RWPE2 (cell line): ENCODE measurements around the gene FOXA2.
"Not testable (repeated sequence)": the region's sequence is repeated elsewhere in the genome, so short reads cannot be mapped to it uniquely, and the experiment has no call there.

ENCODE experiments used
- ATAC-seq: fragments of 200-7000 bp; cut with Tn5 transposase; 3 replicates; pipeline ENCODE4 v1.9.1; 2021; ENCODE audit warnings: low read depth
- DNase-seq: peaks from one replicate; pipeline ENCODE4 v3.0.0-alpha.2; 2020; ENCODE audit warnings: low spot score
- H3K27ac ChIP-seq: fragments of 450-650 bp; 2 replicates; pipeline ENCODE4 v1.5.1; 2017; ENCODE audit warnings: mild to moderate bottlenecking; ENCODE audit not compliant: poor library complexity, severe bottlenecking
- H3K27me3 ChIP-seq: fragments of 250-450 bp; sonication (Bioruptor Pico); 2 replicates; pipeline ENCODE4 v1.5.1; 2021; ENCODE audit warnings: mild to moderate bottlenecking, moderate library complexity; ENCODE audit not compliant: insufficient read depth, poor library complexity, severe bottlenecking
- H3K36me3 ChIP-seq: fragments of 250-450 bp; sonication (Bioruptor Pico); 2 replicates; pipeline ENCODE4 v1.5.1; 2020; ENCODE audit warnings: low read depth, mild to moderate bottlenecking, moderate library complexity
- H3K4me1 ChIP-seq: fragments of 250-450 bp; sonication (Bioruptor Pico); 2 replicates; pipeline ENCODE4 v1.5.1; 2021; ENCODE audit warnings: mild to moderate bottlenecking, moderate library complexity; ENCODE audit not compliant: insufficient read depth, poor library complexity, severe bottlenecking
- H3K4me3 ChIP-seq: fragments of 250-450 bp; sonication (Bioruptor Pico); 2 replicates; pipeline ENCODE4 v1.5.1; 2021; ENCODE audit warnings: mild to moderate bottlenecking, moderate library complexity; ENCODE audit not compliant: severe bottlenecking
- H3K9me3 ChIP-seq: fragments of 250-450 bp; sonication (Bioruptor Pico); 2 replicates; pipeline ENCODE4 v1.5.1; 2021; ENCODE audit warnings: mild to moderate bottlenecking, moderate library complexity; ENCODE audit not compliant: severe bottlenecking
- TF ChIP-seq, protein P1 (sequence below): fragments of 450-650 bp; IDR thresholded peaks from one replicate; pipeline ENCODE4 v1.5.1; 2017; ENCODE audit warnings: mild to moderate bottlenecking, moderate library complexity; ENCODE audit not compliant: poor library complexity, severe bottlenecking

FOXA2 gene

DNA sequence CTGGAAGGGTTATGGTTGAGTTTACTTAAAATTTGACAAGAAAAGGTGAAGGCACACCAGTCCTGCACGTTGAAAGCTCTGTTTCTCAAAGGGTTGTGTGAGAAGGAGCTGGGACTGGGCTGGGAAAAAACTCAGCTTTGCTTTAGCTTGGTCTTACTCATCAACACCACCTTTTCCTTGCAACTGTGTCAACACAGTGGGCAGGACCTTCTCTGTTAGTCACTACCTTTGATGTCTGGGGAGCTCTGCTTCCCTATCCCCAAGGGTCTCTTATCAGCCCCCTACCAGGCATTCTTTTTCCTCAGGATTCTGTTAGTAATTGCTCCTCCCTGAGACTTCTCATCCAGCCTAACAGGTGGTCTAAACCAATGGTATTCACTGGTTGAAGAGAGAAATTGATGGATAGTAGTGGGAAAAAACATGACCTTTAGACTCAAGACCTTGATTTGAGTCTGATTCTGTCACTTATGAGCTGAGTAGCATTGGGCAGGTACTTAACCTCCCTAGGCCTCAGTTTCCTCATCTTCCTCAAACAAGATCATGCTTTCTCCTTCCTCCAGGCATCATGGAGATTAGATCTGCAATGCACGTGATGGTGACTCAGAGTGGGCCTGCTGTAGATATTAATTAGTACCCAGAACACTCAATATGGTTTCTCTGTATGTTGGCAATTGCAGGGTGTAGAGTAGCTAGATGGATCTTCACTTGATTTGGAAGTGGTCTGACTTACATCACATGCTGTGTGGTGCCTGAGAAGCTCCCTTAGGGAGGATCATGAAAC is 17.2 kb upstream of the FOXA2 start:
- Histone ChIP-seq H3K4me3 (no peak overlapping the region), H3K27ac (no peak overlapping the region), H3K27me3 (no peaks in the 10 kb centered on the region), H3K4me1 (no peaks in the 10 kb centered on the region), H3K9me3 (no peaks in the 10 kb centered on the region), H3K36me3 (no peaks in the 10 kb centered on the region)
- ATAC-seq (peak; percentile 70), DNase-seq (no peak)
- TF ChIP-seq, protein P1, sequence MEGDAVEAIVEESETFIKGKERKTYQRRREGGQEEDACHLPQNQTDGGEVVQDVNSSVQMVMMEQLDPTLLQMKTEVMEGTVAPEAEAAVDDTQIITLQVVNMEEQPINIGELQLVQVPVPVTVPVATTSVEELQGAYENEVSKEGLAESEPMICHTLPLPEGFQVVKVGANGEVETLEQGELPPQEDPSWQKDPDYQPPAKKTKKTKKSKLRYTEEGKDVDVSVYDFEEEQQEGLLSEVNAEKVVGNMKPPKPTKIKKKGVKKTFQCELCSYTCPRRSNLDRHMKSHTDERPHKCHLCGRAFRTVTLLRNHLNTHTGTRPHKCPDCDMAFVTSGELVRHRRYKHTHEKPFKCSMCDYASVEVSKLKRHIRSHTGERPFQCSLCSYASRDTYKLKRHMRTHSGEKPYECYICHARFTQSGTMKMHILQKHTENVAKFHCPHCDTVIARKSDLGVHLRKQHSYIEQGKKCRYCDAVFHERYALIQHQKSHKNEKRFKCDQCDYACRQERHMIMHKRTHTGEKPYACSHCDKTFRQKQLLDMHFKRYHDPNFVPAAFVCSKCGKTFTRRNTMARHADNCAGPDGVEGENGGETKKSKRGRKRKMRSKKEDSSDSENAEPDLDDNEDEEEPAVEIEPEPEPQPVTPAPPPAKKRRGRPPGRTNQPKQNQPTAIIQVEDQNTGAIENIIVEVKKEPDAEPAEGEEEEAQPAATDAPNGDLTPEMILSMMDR: no peak

DNA sequence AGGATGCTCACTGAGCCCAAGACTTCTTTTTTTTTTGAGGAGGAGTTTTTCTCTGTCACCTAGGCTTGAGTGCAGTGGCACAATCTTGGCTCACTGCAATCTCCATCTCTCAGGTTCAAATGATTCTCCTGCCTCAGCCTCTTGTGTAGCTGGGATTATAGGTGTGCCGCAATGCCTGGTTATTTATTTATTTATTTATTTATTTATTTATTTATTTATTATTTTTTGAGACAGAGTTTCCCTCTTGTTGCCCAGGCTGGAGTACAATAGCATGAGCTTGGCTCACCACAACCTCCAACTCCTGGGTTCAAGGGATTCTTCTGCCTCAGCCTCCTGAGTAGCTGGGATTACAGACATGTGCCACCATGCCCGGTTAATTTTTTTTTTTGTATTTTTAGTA is 14.9 kb upstream of the FOXA2 start:
- not testable (repeated sequence) for H3K4me1 ChIP-seq, H3K27ac ChIP-seq, H3K4me3 ChIP-seq, H3K27me3 ChIP-seq, H3K9me3 ChIP-seq, ATAC-seq, H3K36me3 ChIP-seq, DNase-seq

DNA sequence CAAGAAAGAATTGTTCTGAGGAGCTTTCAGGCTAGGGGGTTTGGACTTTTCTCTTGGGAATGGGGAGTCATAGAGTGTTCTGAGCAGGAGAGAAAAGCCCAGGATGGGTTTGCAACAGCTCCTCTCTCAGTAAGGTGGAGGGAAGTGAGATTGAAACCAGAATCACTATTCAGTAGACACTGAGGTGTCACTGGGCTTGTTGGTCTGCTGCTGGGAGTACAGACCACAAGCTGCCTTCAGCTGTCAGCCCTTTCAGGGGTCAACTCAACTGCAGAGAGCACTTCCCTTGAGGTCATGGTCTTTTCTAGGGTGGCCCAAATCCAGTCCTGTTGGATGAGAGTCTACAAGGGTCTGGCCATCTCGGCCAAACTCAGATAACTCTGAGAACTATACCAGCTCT is 12.9 kb upstream of the FOXA2 start:
- no peaks in the 10 kb centered on the region for H3K9me3 ChIP-seq
- ATAC-seq: no peak
- H3K27ac ChIP-seq: no peak overlapping the region
- no peak for DNase-seq
- H3K27me3 ChIP-seq: no peaks in the 10 kb centered on the region
- TF ChIP-seq, protein P1: no peak
- H3K4me3 ChIP-seq: no peak overlapping the region
- H3K36me3 ChIP-seq: no peaks in the 10 kb centered on the region
- no peaks in the 10 kb centered on the region for H3K4me1 ChIP-seq

DNA sequence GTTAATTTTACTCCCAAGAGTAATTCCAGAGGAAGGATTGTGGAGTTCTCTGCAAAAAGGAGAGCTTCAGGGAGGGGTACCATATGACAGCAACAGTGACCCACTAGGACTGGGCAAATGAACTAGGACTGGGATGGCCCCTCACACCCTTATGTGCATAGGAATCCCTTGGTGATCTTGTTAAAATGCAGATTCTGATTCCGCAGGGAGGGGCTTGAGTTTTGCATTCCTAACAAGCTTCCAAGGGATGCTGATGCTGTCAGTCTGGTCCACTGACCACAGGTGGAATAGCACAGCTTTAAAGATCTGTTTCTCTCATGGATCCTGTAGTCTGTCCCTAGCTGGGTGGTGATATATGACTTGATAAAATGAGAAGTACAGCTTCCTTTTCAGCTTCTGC is 6.3 kb upstream of the FOXA2 start:
- TF ChIP-seq, protein P1: no peak
- no peaks in the 10 kb centered on the region for H3K36me3 ChIP-seq
- no peak for DNase-seq
- peaks cover 5% of the 10 kb centered on the region for H3K27me3 ChIP-seq
- H3K4me3 ChIP-seq: no peak overlapping the region
- no peak overlapping the region for H3K27ac ChIP-seq
- no peak for ATAC-seq
- H3K9me3 ChIP-seq: no peaks in the 10 kb centered on the region
- H3K4me1 ChIP-seq: no peaks in the 10 kb centered on the region

DNA sequence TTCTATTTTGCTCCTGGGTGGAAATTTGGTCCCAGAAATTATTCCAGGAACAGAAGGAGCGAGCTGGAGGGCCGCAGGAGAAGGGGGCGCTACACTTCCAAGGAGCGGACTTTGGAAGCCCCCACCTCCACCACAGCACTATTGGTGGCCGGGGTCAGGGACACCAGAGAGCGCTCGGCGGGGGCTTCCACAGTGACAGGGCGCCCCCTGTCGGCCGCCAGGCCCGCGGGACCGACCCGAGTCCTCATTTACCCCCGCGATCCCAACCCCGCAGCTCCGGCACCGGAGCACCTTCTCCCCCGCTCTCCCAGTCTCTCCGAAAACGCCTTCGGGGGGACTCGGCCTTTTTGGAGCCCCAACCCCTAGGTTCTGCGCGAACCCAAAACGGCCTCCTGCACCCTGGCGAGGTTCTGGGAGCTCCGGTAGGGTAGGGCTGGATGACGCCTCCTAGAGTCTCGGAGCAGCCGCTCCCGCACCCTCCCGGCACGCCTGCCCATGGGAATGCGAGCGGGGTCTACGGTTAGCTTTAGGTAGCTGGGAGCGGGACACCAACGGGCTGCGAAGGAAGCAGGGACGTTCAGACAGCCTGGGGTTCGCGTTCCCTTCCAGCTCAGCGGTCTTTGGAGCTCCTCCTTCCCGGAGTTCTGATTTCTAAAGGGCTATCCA is 2.4 kb upstream of the FOXA2 start:
- TF ChIP-seq, protein P1: peak; percentile 88
- no peak for ATAC-seq
- DNase-seq: no peak
- H3K27me3 ChIP-seq: peaks cover 8% of the 10 kb centered on the region
- no peaks in the 10 kb centered on the region for H3K9me3 ChIP-seq
- H3K27ac ChIP-seq: no peak overlapping the region
- H3K4me1 ChIP-seq: no peaks in the 10 kb centered on the region
- H3K4me3 ChIP-seq: no peak overlapping the region
- H3K36me3 ChIP-seq: peaks cover 5% of the 10 kb centered on the region
